Superior temporal gyrus (tissue), 1 donor: ENCODE data around the gene HSCB.
"Not testable (repeated sequence)": the region's sequence is repeated elsewhere in the genome, so short reads cannot be mapped to it uniquely, and the experiment has no call there.

Source experiments
- DNase-seq: peaks from one replicate; pipeline ENCODE4 v3.0.0-alpha.2; 2016; ENCODE audit errors: extremely low spot score

Gene HSCB

DNA sequence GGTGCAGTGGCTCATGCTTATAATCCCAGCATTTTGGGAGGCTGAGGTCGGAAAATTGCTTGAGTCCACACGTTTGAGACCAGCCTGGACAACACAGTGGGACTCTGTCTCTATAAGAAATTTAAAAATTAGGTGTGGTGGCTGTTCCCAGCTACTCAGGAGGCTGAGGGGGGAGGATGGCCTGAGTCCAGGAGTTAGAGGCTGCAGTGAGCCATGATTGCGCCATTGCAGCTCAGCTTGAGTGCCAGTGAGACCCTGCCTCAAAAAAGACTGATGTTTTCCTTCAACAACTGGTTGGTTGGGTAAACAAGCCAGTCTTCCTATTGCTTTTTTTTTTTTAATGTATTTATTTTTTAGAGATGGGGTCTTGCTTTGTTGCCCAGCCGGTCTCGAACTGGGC, 49.3 kb downstream of the HSCB start:
- DNase-seq, result no peak

DNA sequence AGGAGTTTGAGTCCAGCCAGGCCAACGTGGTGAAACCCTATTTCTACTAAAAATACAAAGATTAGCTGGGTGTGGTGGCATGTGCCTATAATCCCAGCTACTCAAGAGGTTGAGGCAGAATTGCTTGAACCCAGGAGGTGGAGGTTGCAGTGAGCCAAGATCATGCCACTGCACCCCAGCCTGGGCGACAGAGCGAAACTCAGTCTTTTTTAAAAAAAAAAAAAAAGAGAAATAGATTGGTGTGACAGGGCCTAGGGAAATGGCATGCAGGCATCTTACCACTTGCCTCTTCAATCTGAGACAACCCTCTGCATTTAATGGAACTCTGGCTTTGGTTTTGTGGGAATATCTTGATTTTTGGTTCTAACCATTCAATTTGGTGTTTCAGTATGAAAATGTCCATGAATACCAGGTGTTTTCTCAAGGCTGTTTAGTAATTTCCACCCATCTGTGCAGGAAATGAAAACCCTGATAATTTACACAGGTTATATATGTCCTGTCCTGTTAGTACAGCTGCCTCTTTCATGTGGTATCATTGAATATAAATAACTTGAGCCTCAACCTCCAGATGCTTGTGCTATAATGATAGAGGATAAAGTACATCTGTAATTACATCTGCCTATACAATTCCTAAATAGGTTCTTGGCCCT, 50.1 kb downstream of the HSCB start:
- no peak for DNase-seq

DNA sequence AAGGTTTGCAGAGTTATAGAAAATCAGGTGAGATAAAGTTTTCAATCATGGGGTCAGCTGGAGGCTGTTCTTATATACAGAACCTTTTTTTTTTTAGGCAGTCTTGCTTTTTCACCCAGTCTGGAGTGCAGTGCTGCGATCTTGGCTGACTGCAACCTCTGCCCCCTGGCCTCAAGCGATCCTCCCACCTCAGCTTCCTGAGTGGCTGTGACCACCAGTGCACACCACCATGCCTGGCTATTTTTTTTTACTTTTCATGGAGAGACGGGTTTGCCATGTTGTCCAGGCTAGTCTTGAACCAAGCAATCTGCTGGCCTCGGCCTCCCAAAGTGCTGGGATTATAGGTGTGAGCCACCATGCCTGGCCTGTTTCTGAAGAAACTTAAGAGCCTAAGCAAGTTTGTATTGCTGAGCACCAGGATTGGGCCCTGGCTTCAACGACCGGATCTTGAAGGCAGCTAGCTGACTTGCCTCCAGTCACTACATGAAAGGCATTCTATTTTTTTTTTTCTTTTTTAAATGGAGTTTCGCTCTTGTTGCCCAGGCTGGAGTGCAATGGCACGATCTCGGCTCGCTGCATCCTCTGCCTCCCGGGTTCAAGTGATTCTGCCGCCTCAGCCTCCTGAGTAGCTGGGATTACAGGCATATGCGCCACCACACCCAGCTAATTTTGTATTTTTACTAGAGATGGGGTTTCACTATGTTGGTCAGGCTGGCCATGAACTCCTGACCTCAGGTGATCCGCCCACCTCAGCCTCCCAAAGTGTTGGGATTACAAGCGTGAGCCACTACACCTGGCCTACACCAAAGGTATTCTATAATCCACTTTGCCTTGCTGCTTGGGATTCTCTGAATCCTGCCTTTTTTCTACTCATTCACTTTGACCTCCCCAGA, 50.9 kb downstream of the HSCB start:
- DNase-seq, result no peak

DNA sequence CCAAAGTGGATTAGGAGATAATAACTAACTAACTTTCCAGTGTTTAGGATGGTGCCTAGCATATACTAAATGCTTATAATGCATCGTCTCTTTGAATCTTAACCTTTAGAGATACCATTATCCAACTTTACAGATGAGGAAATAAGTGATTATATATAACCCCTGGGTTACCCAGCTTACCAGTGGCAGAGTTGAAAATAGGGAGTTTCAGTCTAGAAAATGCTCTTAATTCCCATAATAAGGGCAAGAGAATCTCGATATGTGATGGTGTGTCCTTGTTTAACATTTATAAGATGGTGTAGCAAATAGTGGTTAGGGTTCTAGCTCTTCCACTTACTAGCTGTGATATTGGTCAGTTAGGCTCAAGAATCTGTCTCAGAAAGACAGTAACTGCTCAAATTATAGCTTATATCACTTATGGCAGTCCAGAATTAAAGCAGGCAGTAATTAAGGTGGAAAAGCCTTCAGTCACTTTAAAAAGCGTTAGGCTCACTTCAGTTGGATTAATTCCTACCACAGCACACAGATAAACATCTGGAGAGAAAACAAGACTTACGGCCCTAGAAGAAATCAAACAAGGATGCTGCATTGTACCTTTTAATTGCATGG, 52.2 kb downstream of the HSCB start:
- no peak for DNase-seq

DNA sequence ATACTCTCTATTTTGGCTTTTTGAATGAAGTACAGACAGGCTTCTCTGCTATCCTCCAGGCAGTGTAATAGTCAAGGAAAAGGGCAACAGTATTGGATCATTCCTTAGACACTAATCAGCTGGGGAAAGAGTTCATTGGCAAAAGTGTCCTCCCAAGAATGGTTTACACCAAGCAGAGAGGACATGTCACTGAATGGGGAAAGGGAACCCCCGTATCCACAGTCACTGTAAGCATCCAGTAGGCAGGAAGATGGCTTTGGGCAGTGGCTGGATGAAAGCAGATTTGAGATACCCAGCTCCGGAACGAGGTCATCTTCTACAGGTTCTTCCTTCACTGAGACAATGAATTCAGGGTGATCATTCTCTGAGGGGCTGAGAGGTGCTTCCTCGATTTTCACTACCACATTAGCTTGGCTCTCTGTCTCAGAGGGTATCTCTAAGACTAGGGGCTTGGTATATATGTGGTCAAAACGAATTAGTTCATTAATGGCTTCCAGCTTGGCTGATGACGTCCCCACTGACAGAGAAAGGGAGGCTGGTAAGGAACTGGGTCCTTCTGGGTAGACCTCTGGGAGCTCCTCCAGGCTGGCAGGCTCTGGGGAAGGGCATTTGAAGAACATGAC, 53.3 kb downstream of the HSCB start:
- no peak for DNase-seq

DNA sequence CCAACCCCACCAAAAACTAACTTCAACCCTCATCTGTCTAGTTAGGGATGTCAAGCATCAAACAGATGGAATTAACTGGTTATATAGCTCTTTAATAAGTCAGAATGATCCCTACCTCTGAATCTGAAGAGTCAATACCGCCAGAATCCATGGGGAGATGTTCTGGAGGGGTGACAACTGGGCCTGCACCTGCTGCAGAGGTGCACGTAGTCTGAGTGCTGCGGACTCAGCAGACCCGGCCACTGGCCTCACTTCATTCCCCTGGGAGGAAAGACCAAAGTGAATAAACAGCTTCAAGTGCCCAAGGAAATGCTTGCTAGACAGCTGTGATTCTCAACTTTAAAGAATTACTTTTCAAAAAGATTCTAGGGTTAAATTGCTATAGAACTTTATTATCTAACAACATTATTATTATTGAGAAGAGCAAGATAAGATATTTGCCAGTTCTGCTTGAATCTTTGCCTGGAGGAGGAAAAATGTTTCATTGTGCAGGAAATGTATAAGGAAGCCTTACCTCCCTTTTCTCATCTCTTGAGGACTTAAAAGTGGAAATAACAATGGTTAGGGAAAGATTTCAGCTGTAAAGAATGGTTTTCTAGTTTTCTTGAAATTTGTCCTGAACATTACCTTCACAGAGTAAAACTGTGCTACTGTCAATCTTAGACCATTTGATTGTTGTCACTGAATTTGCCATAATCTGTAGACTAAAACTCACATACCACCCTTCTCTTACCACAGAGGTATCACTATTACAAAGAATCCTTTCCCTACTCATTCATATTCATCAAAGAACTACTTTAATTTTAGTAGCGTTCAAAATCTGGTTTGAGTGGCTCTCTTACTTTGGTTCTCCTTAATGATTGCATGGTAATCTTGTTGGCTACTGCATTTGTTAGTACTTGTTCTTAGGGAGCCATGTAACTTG, 54.4 kb downstream of the HSCB start:
- DNase-seq, result no peak

DNA sequence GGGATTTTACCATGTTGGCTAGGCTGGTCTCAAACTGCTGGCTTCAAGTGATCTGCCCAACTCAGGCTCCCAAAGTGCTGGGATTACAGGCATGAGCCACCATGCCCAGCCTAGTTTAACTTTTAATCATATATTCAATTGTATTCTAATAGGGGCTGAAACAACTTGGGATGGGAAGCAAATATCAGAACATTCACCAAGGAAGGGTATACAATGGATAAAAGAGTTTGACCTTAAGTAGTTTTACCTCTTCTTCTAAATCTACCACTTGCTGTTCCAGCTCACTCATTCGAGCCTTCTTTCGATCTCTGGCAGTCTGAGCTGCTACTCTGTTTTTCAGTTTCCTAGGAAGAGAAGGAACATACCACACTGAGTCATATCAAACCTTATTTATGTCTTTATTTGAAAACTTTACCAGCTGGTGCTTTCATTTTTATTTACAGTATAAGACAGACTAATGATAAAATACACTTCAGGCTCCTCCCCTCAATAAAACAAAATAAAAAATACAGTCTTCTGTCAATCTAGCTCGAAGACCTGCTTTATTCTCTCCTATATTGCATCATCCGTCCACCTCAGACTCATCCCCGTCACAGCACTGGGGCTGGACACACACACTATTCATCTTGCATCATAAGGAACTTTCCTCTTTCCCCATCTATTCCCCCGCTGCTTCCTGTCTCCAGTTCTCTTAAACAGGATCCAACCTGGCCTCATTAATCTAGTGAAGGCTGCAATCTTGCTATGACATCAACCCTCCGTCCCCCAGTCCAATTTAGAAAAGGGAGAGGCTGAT, 57.2 kb downstream of the HSCB start:
- no peak for DNase-seq

DNA sequence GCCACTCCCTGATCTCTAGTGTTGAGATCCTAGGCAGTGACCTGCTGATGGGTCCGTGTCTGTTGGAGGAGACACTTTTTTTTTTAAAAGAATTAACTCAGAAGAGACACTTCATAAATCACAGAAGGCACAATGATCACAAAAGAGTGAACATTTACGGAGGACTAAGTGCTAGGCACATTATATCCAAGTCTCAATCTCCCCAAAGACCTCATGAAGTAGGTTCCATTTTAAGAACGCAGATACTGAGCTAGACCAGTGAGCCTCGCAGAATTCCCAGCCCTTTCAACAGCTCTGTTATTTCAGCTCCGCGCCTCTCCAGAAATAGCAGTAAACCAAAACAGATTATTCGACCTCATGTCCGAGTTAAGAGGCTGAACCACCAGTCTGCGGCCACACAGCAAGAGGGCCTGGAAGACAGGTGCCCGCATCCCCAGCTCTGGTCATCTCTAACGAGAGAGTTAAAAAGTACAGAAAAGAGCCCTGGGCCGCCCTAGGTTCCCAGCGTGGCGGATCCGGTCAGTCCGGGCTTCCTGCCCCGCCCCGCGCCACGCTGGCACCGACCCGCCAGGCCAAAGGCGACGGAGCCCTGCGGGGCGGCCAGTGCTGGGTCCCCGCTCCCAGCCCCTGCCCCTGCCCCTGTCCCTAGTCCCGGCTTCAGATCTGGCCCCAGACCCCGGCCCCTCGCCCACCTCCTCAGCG, 57.9 kb downstream of the HSCB start:
- peak; percentile 39 for DNase-seq

DNA sequence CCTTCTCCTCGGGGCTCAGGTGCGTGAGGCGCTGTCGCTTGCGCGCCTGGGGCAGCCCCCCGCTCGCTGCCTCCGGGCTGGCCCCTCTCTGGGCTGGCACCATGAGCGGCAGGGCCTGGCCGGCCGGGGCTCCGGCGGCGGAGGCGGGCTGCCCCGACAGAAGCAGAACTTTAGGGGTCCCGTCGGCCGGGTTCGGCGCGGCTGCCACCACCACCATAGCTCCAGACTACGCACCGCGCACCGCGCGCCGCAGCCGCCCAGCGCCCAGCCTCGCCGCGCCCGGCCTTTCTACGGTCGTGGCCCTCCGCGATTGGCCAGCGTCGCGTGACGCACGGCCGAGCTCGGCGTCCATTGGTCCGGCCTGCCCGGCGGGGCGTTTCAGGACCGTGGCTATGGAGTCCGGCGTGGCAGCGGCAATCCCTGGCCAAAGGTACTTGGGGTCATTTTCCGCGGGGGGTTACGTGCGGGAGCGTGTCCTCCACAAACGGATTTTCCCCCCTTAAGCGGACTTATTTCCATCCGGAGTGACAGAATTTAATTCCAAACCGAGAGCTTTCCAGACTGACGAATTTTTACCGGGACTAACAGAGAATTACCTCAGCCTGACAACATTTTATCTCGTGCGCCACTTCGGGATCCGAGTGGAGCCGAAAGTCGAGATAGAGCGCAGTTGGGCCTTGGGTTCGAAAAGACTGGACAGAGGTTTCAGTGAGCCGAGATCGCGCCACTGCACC, 58.6 kb downstream of the HSCB start, which contains the start of gene XBP1:
Gene XBP1 (minus strand): TSS at position 262 of the 734 bp plus-strand sequence.
- peak; percentile 96 for DNase-seq

DNA sequence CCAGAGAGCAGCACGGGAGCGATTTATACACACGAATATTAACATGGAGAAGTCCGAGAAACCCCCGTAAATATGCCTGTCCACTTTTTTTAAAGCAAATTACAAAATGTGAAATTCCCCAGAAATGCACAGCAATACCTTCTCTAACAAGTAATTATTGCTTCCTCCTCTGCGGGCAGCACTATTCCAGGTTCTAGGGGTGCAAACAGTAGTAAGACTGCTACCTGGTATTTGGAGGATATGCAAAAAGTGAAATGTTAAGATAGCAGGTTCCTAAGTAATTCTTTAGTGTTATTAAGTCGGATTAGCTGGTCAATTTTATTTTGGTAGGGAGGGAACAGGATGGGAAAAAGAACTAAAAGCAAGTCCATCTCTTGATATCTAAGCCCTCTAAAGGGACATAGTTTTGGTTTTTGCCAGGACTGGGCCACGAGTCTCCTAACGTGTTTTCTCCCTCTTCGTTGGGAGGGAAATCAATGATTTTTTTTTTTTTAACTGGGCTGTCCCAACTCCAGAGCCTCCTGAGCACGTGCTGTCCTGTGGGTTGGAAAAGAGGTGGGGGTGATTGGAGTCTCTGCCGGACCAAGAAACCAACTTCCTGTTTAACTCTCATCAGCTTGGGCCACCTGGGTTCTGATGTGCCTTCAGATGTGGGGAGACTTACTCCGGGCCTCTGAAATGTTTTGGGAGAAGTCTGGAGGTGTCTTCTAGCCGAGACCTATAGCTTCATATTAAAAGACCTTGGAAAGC, 60.2 kb downstream of the HSCB start:
- DNase-seq, result no peak

DNA sequence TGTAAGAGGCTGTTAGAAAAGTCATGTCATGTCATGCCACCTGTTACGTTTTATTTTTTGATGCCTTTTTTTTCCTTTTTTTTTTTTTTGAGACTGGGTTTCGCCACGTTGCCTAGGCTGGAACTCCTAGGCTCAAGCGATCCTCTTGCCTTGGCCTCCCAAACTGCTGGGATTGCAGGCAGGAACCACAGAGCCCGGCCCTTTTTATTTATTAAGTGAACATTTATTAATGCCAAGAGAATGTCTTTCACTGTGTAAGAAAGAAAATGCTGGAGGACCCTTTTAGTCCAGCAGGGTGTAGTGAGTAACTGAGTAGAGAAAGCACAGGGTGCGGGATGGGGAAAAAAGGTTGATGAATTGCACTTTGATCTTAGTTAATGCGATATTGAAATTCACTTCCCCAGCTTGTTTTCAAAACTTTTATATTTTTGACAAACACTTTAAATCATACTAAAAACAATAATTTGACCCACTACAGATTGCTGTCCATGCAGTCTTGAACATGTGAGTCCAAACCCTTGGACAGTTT, 60.8 kb downstream of the HSCB start:
- no peak for DNase-seq

DNA sequence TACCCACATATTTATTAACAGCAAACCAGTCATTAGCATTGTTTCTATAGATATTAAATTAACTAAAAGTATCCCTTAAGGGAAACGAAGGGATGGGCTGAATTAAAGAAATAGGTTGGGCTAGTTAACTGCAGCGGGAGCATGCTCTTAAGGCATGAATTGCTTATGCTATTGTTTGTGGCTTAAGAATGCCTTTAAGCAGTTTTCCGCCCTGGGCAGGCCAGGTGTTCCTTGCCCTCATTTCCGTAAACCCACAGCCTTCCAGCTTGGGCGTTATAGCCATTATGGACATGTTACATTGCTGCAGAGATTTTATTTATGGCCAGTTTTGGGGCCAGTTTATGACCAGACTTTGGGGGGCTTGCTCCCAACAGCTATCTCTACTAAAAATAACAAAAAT, 63.6 kb downstream of the HSCB start:
- DNase-seq, result not testable (repeated sequence)
